Camera-type eye (tissue), 1 donor: ENCODE data around the gene SPZ1. TPM values are rescaled to one million over a fixed set of nuclear protein-coding genes. Genes with fewer than 3 reads are reported as not detected.

Experiments used
- total RNA-seq: library from RNA; depleted of rRNA; stranded (reverse); fragments of >200 nt; gene quantifications from one replicate; pipeline ENCODE4 v1.2.3, GENCODE V29; 2014

Gene SPZ1
- total RNA-seq = not detected

GRCh38 chr5:80319702-80320101 is at the start of gene SPZ1:
Gene SPZ1, plus strand, starts transcription at chr5:80320002. Its CDS starts 214 bp downstream, at chr5:80320216.

Other genes with a start within 250 kb of the SPZ1 start
- gene SERINC5, start 64.0 kb upstream of the SPZ1 start, total RNA-seq = 42.6 TPM
- 103 TPM for gene ZFYVE16, start 88.1 kb downstream of the SPZ1 start, total RNA-seq
- 12.6 TPM for gene FAM151B, start 168.1 kb downstream of the SPZ1 start, total RNA-seq